NCI-H345 (cell line): Measurements from ENCODE around the gene ELL3.
A peak's percentile ranks its signal among the peaks of the same experiment; 100 is the strongest.
"Not testable (repeated sequence)": the region's sequence is repeated elsewhere in the genome, so short reads cannot be mapped to it uniquely, and the experiment has no call there.

Source experiments
- DNase-seq: peaks from one replicate; lab custom pipeline; 2025; lab: John Stamatoyannopoulos, UW

Gene ELL3

GRCh38 chr15:43776718-43777266 is at the start of gene ELL3:
Gene ELL3 (minus strand): TSS chr15:43776966. CDS start chr15:43776901, 65 bp downstream.
- peak; percentile 87 for DNase-seq

GRCh38 chr15:43826029-43826507 is 49.3 kb upstream of the ELL3 start:
- no peak for DNase-seq

- not testable (repeated sequence) for DNase-seq
Measured at GRCh38 chr15:43825305-43825704, 48.5 kb upstream of the ELL3 start.

- peak; percentile 97 for DNase-seq
Measured at GRCh38 chr15:43824302-43825246, 47.8 kb upstream of the ELL3 start, which contains the start of gene MFAP1. Gene MFAP1 (minus strand): TSS chr15:43824690. CDS start chr15:43824569, 121 bp downstream.

GRCh38 chr15:43821505-43821904 is 44.7 kb upstream of the ELL3 start:
- no peak for DNase-seq

- not testable (repeated sequence) for DNase-seq
Measured at GRCh38 chr15:43815064-43815463, 38.3 kb upstream of the ELL3 start.

- no peak for DNase-seq
Measured at GRCh38 chr15:43808960-43809678, 32.4 kb upstream of the ELL3 start.

- no peak for DNase-seq
Measured at GRCh38 chr15:43808435-43808950, 31.7 kb upstream of the ELL3 start.

- not testable (repeated sequence) for DNase-seq
Measured at GRCh38 chr15:43802676-43803075, 25.9 kb upstream of the ELL3 start.

GRCh38 chr15:43800286-43801141 is 23.7 kb upstream of the ELL3 start, which contains the start of gene HYPK:
Gene HYPK (plus strand): TSS chr15:43800599. CDS start chr15:43800623, 24 bp downstream.
- peak; percentile 78 for DNase-seq

- DNase-seq = no peak
Measured at GRCh38 chr15:43799945-43800285, 23.1 kb upstream of the ELL3 start, which contains the start of gene SERINC4. Gene SERINC4 (minus strand): TSS chr15:43800220. CDS start chr15:43799986, 234 bp downstream.

- peak; percentile 74 for DNase-seq
Measured at GRCh38 chr15:43799209-43799944, 22.6 kb upstream of the ELL3 start.

- no peak for DNase-seq
Measured at GRCh38 chr15:43796566-43796965, 19.8 kb upstream of the ELL3 start.

- DNase-seq = no peak
Measured at GRCh38 chr15:43795997-43796396, 19.2 kb upstream of the ELL3 start.

- DNase-seq = no peak
Measured at GRCh38 chr15:43795197-43795596, 18.4 kb upstream of the ELL3 start.

- no peak for DNase-seq
Measured at GRCh38 chr15:43794269-43795037, 17.7 kb upstream of the ELL3 start.

GRCh38 chr15:43793647-43794046 is 16.9 kb upstream of the ELL3 start:
- no peak for DNase-seq

- DNase-seq = peak; percentile 17
Measured at GRCh38 chr15:43792761-43793476, 16.2 kb upstream of the ELL3 start.
